PFSK-1 (cell line): Measurements from ENCODE around the gene THRB.

Source experiments
- FOXP2 ChIP-seq: optimal IDR thresholded peaks from 2 replicates; pipeline ENCODE3; 2011; ENCODE audit warnings: borderline replicate concordance, control low read depth, inconsistent platforms; ENCODE audit not compliant: insufficient read depth; ENCODE audit errors: extremely low read length, extremely low read depth
- POLR2AphosphoS5 ChIP-seq: IDR thresholded peaks from 2 replicates; pipeline ENCODE4 v1.6.1; 2012; ENCODE audit warnings: low read depth, mild to moderate bottlenecking, control low read depth, low read length, moderate library complexity
- SIN3A ChIP-seq: IDR thresholded peaks from 2 replicates; pipeline ENCODE4 v1.6.1; 2012; ENCODE audit warnings: mild to moderate bottlenecking, low read length, moderate library complexity, borderline replicate concordance; ENCODE audit not compliant: insufficient read depth
- TAF1 ChIP-seq: IDR thresholded peaks from 2 replicates; pipeline ENCODE4 v1.6.1; 2012; ENCODE audit warnings: low read length, control low read depth, borderline replicate concordance; ENCODE audit not compliant: insufficient read depth
- TF ChIP-seq, protein P1 (sequence below), 2 experiments: IDR thresholded peaks; 2 replicates each; pipeline versions ENCODE4 v1.6.1 to v1.8.0; 2011 to 2012; ENCODE audit warnings: low read depth in 2 of 2, low read length in 2 of 2, control low read depth in 1 of 2, inconsistent platforms in 1 of 2, mild to moderate bottlenecking in 1 of 2, moderate library complexity in 1 of 2; ENCODE audit not compliant: insufficient read depth in 1 of 2

The THRB gene

DNA sequence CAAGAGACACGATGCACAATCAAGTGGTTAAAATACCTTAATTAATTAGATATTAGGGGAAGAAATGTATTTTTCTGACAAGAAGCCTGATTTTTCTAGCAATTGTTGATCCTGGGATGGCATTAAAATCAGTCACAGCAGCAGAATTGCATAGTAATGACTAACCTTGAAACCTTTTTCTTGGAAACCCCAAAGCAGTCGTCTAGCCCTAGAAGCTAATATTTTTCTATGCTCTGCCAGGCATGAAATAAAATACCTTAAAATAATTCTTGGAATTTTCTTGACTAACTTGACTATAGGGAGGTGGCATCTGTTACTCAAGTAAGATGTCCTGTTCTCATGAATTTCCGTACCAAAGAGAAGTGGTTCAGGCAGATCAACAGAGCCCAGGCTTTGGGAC is 204.1 kb downstream of the THRB start:
- no peak for TF ChIP-seq FOXP2
- no peak for TF ChIP-seq TAF1
- no peak for TF ChIP-seq POLR2AphosphoS5
- TF ChIP-seq SIN3A: no peak
- TF ChIP-seq, protein P1, sequence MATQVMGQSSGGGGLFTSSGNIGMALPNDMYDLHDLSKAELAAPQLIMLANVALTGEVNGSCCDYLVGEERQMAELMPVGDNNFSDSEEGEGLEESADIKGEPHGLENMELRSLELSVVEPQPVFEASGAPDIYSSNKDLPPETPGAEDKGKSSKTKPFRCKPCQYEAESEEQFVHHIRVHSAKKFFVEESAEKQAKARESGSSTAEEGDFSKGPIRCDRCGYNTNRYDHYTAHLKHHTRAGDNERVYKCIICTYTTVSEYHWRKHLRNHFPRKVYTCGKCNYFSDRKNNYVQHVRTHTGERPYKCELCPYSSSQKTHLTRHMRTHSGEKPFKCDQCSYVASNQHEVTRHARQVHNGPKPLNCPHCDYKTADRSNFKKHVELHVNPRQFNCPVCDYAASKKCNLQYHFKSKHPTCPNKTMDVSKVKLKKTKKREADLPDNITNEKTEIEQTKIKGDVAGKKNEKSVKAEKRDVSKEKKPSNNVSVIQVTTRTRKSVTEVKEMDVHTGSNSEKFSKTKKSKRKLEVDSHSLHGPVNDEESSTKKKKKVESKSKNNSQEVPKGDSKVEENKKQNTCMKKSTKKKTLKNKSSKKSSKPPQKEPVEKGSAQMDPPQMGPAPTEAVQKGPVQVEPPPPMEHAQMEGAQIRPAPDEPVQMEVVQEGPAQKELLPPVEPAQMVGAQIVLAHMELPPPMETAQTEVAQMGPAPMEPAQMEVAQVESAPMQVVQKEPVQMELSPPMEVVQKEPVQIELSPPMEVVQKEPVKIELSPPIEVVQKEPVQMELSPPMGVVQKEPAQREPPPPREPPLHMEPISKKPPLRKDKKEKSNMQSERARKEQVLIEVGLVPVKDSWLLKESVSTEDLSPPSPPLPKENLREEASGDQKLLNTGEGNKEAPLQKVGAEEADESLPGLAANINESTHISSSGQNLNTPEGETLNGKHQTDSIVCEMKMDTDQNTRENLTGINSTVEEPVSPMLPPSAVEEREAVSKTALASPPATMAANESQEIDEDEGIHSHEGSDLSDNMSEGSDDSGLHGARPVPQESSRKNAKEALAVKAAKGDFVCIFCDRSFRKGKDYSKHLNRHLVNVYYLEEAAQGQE (IDR thresholded peaks at IDR 0.05; ENCODE audit: insufficient read depth in 1 of 2, low read depth in 2 of 2, low read length in 2 of 2): no peak

DNA sequence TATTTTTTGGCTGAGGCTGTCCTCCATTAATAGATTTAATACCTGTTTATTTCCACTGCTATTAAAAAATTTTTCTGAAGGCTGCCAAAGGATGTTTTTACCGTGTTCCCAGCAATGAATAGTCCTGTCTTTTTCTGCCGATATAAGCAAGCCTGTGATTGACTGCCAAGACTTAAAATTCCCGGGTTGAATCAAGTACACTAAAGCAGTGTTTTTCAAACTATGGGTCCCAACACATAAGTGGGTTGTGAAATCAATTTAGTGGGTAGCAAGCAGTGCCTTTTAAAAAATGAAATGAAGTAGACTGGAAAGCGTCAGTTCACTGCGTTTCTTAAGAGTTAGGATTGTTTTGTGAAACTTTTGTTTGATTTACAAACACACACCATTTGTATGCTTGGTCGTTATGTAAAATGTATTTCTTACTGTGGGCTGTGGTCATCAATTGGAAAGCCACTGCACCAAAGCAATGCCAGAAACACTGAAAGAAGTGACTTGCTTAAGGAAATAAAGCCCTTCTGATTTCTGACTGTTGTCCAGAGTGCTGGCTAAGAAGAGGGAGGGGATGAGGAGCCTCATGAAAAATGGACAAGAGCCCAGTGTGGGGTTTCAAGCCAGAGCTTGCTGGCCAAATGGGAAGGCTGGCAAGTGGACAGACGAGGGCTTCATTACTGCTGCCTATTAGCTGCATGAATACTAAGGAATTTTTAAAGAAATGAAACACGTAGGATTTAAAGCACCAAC is 206.0 kb downstream of the THRB start:
- TF ChIP-seq SIN3A (no peak), POLR2AphosphoS5 (no peak), TAF1 (no peak), FOXP2 (no peak)
- TF ChIP-seq, protein P1 (IDR thresholded peaks at IDR 0.05; ENCODE audit: insufficient read depth in 1 of 2, low read depth in 2 of 2, low read length in 2 of 2): no peak

DNA sequence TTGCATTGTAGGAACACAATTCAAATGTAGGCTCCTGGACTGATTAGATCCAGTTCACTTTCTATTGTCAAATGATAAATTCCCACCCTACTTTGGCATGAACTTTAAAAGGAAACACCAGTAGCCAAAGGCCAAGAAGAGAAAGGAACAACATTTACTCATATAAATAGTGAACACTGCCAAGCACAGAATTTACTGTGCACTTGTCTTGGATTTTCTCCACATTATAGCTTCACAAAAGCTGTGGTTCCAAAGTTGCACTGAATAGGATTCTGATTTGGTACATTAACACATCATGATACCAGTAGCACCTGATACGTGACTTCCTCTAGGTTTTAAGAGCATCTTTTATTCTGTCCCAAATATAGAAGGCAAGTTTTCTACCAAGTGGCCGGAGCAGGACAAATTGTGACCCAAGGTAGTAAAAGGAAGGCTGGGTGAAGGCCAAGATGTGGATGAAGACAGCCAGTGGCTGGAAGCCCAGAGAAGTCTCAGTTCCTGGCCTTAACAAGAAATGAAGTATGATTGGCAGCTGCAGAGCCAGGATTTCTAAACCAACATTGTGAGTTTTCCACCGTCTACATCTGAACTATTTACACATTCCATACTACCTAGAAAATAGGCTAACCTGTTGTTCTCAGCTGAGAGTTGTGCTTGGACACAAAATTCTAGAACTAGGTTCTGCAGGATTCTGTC is 206.7 kb downstream of the THRB start:
- TF ChIP-seq SIN3A (no peak), FOXP2 (no peak), POLR2AphosphoS5 (no peak)

DNA sequence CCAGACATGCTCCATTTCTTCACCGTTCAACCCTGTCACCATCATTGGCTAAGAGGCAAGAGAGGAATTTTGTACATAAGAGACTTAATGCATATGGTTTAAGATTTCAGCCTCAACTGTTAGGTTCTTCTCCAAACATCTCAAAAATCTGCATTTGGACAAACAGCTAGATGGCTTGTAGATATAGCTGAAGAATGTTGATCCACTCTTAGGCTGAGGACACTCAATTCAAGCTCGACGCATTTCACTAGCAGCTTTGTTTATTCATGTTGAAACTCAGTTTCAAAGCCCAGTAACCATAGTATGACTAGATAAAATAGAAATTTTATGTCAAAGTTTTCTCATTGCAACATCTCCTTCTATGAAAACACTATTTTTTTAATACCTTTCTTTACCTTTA is 208.2 kb downstream of the THRB start:
- TF ChIP-seq FOXP2 (no peak), POLR2AphosphoS5 (no peak), TAF1 (no peak)
- TF ChIP-seq, protein P1 (IDR thresholded peaks at IDR 0.05; ENCODE audit: insufficient read depth in 1 of 2, low read depth in 2 of 2, low read length in 2 of 2): no peak

DNA sequence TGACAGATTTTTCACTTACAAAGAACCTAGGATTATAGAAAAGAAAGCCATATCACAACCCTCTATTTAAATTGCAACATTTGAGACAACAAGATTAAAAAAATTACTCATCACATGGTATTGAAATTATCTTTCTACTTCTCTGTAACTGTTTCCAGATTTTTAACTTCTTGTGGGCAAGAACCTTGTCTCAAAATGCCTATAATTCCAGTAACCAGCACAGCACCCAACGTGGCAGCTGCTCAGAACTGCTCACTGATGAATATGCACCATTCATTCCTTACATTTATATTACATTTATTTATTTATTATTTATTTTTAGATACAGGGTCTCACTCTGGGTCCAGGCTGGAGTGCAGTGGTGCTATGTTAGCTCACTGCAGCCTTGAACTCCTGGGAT is 216.1 kb downstream of the THRB start:
- TF ChIP-seq, protein P1 (IDR thresholded peaks at IDR 0.05; ENCODE audit: insufficient read depth in 1 of 2, low read depth in 2 of 2, low read length in 2 of 2): no peak
- no peak for TF ChIP-seq SIN3A
- TF ChIP-seq FOXP2: no peak
- TF ChIP-seq POLR2AphosphoS5: no peak
- no peak for TF ChIP-seq TAF1
